Measurements from ENCODE around the gene CENATAC. TPM values are rescaled to one million over a fixed set of nuclear protein-coding genes. Genes with fewer than 3 reads are reported as not detected.

The CENATAC gene
- total RNA-seq, 2 experiments from 2014 or later, result 121 to 122 TPM

GRCh38 chr11:119000906-119001305 is 3.0 kb downstream of the CENATAC start:
- Histone ChIP-seq H3K4me3 (ENCODE audit: low read length) (no peak overlapping the region), H3K27ac (ENCODE audit: low read depth in 1 of 2, low read length in 2 of 2) (no peak overlapping the region), H3K27me3 (ENCODE audit: control insufficient read depth in 1 of 2, insufficient read depth in 2 of 2, low read length in 2 of 2) (no peaks in the 10 kb centered on the region), H3K9me3 (ENCODE audit: control insufficient read depth in 1 of 2, insufficient read depth in 1 of 2, low read length in 2 of 2) (no peaks in the 10 kb centered on the region), H3K4me1 (ENCODE audit: insufficient read depth, low read length) (peaks cover 31% of the 10 kb centered on the region), H3K36me3 (ENCODE audit: insufficient read depth, low read length) (peaks cover 50% of the 10 kb centered on the region)
- CTCF ChIA-PET, result no interaction called here
- H3K36me3 Mint-ChIP-seq (ENCODE audit: low read depth), result peaks cover 82% of the 10 kb centered on the region
- no peaks in the 10 kb centered on the region for H3K9me3 Mint-ChIP-seq
- no peak overlapping the region for H3K27ac Mint-ChIP-seq
- intact Hi-C loops (cut with DNase I, micrococcal nuclease), result no loop called here
- peaks cover 48% of the 10 kb centered on the region for H3K4me1 Mint-ChIP-seq (ENCODE audit: low read depth)
- no peak for TF ChIP-seq CTCF (IDR thresholded peaks at IDR 0.05)
- no peaks in the 10 kb centered on the region for H3K27me3 Mint-ChIP-seq
- POLR2A ChIA-PET, result interaction anchor here (5.9 kb wide), 1 partner anchor 17 kb away, joined by 74 read pairs; the partner anchor contains the start of genes RPS25 and TRAPPC4
- DNase-seq, result no peak
- no peak for ATAC-seq (ENCODE audit: poor library complexity)
- peak overlapping the region; percentile 74 for H3K4me3 Mint-ChIP-seq

- no peak overlapping the region for H3K4me3 ChIP-seq (ENCODE audit: low read length)
- H3K27ac Mint-ChIP-seq, result no peak overlapping the region
- no peaks in the 10 kb centered on the region for H3K9me3 ChIP-seq (ENCODE audit: control insufficient read depth in 1 of 2, insufficient read depth in 1 of 2, low read length in 2 of 2)
- ChIA-PET POLR2A (interaction anchor here (1.6 kb wide), 1 partner anchor 11 kb away, joined by 4 read pairs; the partner anchor contains the start of gene RPS25), CTCF (no interaction called here)
- H3K4me3 Mint-ChIP-seq, result no peak overlapping the region
- H3K4me1 ChIP-seq (ENCODE audit: insufficient read depth, low read length), result no peaks in the 10 kb centered on the region
- peaks cover 86% of the 10 kb centered on the region for H3K36me3 Mint-ChIP-seq (ENCODE audit: low read depth)
- peaks cover 3% of the 10 kb centered on the region for H3K4me1 Mint-ChIP-seq (ENCODE audit: low read depth)
- intact Hi-C loops (cut with DNase I, micrococcal nuclease), result no loop called here
- no peak for TF ChIP-seq CTCF (IDR thresholded peaks at IDR 0.05)
- ATAC-seq (ENCODE audit: poor library complexity), result no peak
- no peak for DNase-seq
- H3K9me3 Mint-ChIP-seq, result no peaks in the 10 kb centered on the region
- H3K36me3 ChIP-seq (ENCODE audit: insufficient read depth, low read length), result peaks cover 76% of the 10 kb centered on the region
- H3K27me3 Mint-ChIP-seq, result no peaks in the 10 kb centered on the region
- no peak overlapping the region for H3K27ac ChIP-seq (ENCODE audit: low read depth in 1 of 2, low read length in 2 of 2)
- no peaks in the 10 kb centered on the region for H3K27me3 ChIP-seq (ENCODE audit: control insufficient read depth in 1 of 2, insufficient read depth in 2 of 2, low read length in 2 of 2)
These were observed 8.7 kb downstream of the CENATAC start for GRCh38 chr11:119006656-119007055.

- H3K4me3 Mint-ChIP-seq, result no peak overlapping the region
- H3K27ac Mint-ChIP-seq, result no peak overlapping the region
- intact Hi-C loops (cut with DNase I, micrococcal nuclease), result no loop called here
These were observed 13.6 kb downstream of the CENATAC start for GRCh38 chr11:119011476-119012053.

More at GRCh38 chr11:119011476-119012053, 13.6 kb downstream of the CENATAC start:
- no peak for TF ChIP-seq CTCF (IDR thresholded peaks at IDR 0.05)
- H3K27ac ChIP-seq (ENCODE audit: low read depth in 1 of 2, low read length in 2 of 2), result no peak overlapping the region
- H3K9me3 ChIP-seq (ENCODE audit: control insufficient read depth in 1 of 2, insufficient read depth in 1 of 2, low read length in 2 of 2), result no peaks in the 10 kb centered on the region
- no peak for ATAC-seq (ENCODE audit: poor library complexity)
- no peaks in the 10 kb centered on the region for H3K9me3 Mint-ChIP-seq
- ChIA-PET POLR2A (interaction anchor here (1.5 kb wide), 1 partner anchor 14 kb away, joined by 4 read pairs; the partner anchor contains the start of gene CENATAC), CTCF (no interaction called here)
- no peaks in the 10 kb centered on the region for H3K27me3 ChIP-seq (ENCODE audit: control insufficient read depth in 1 of 2, insufficient read depth in 2 of 2, low read length in 2 of 2)
- peaks cover 9% of the 10 kb centered on the region for H3K4me1 ChIP-seq (ENCODE audit: insufficient read depth, low read length)
- peaks cover 24% of the 10 kb centered on the region for H3K4me1 Mint-ChIP-seq (ENCODE audit: low read depth)
- H3K27me3 Mint-ChIP-seq, result no peaks in the 10 kb centered on the region
- no peak for DNase-seq
- no peak overlapping the region for H3K4me3 ChIP-seq (ENCODE audit: low read length)
- peaks cover 86% of the 10 kb centered on the region for H3K36me3 ChIP-seq (ENCODE audit: insufficient read depth, low read length)
- peaks cover 92% of the 10 kb centered on the region for H3K36me3 Mint-ChIP-seq (ENCODE audit: low read depth)

All from CD4-positive, alpha-beta T cell (primary cell).